BE2C (cell line): ENCODE measurements around the gene NDUFB5. TPM values are rescaled to one million over a fixed set of nuclear protein-coding genes. Genes with fewer than 3 reads are reported as not detected.
A peak's percentile ranks its signal among the peaks of the same experiment; 100 is the strongest.

Experiments
- DNase-seq: peaks from one replicate; pipeline ENCODE4 v3.0.0-alpha.2; 2020
- H3K27me3 ChIP-seq: fragments of 250-450 bp; sonication (Bioruptor Pico); 2 replicates; pipeline ENCODE4 v1.5.1; 2020; ENCODE audit warnings: mild to moderate bottlenecking
- H3K36me3 ChIP-seq: fragments of 250-450 bp; sonication (Bioruptor Pico); 2 replicates; pipeline ENCODE4 v1.5.1; 2020; ENCODE audit warnings: mild to moderate bottlenecking
- H3K4me1 ChIP-seq: fragments of 250-450 bp; sonication (Bioruptor Pico); 2 replicates; pipeline ENCODE4 v1.5.1; 2020
- H3K4me3 ChIP-seq: 2 replicates; pipeline ENCODE4 v1.5.1; 2011; ENCODE audit warnings: low read depth, low read length
- H3K9me3 ChIP-seq: fragments of 250-450 bp; sonication (Bioruptor Pico); 2 replicates; pipeline ENCODE4 v1.5.1; 2020
- CTCF ChIP-seq: IDR thresholded peaks from 2 replicates; pipeline ENCODE4 v1.5.1; 2012; ENCODE audit warnings: mild to moderate bottlenecking, low read depth, low read length
- polyA plus RNA-seq: library from polyadenylated mRNA; unstranded; fragments of >200 nt; gene quantifications from one replicate; pipeline ENCODE4 v1.2.1, GENCODE V29; 2012; ENCODE audit warnings: low read depth, missing spikeins; ENCODE audit not compliant: insufficient read length, insufficient read depth

NDUFB5 gene
- 174 TPM for polyA plus RNA-seq

- no peaks in the 10 kb centered on the region for H3K4me1 ChIP-seq
- no peaks in the 10 kb centered on the region for H3K27me3 ChIP-seq
- H3K9me3 ChIP-seq, result no peaks in the 10 kb centered on the region
- DNase-seq, result peak; percentile 90
- peak within 1 kb of the TSS; percentile 67 for H3K4me3 ChIP-seq
- H3K36me3 ChIP-seq, result peaks cover 34% of the 10 kb centered on the region
- TF ChIP-seq CTCF, result no peak
These were observed at the start of gene NDUFB5, which contains the start of gene MRPL47 for GRCh38 chr3:179604321-179605078. Gene NDUFB5, plus strand, starts transcription at chr3:179604794. Its CDS starts 22 bp downstream, at chr3:179604816. Gene MRPL47, minus strand, starts transcription at chr3:179604638. Its CDS starts 14 bp downstream, at chr3:179604624.

- peak; percentile 73 for DNase-seq
- peak; percentile 90 for TF ChIP-seq CTCF
- Histone ChIP-seq H3K27me3 (no peaks in the 10 kb centered on the region), H3K9me3 (no peaks in the 10 kb centered on the region; the same call in 1 of the 2 replicates), H3K4me3 (no peak overlapping the region), H3K4me1 (no peaks in the 10 kb centered on the region), H3K36me3 (no peaks in the 10 kb centered on the region)
These were observed 45.7 kb upstream of the NDUFB5 start for GRCh38 chr3:179558742-179559364.

GRCh38 chr3:179560791-179561190, 43.8 kb upstream of the NDUFB5 start:
- no peak for DNase-seq
- Histone ChIP-seq H3K27me3 (no peaks in the 10 kb centered on the region), H3K9me3 (no peaks in the 10 kb centered on the region; the same call in 1 of the 2 replicates), H3K4me1 (no peaks in the 10 kb centered on the region), H3K4me3 (no peak overlapping the region), H3K36me3 (no peaks in the 10 kb centered on the region)
- TF ChIP-seq CTCF, result no peak

- no peaks in the 10 kb centered on the region for H3K36me3 ChIP-seq
These were observed 41.9 kb upstream of the NDUFB5 start, which contains the start of gene ACTL6A for GRCh38 chr3:179562591-179563270. Gene ACTL6A, plus strand, starts transcription at chr3:179562926. Its CDS starts 167 bp downstream, at chr3:179563093.

GRCh38 chr3:179563271-179563783, 41.3 kb upstream of the NDUFB5 start:
- no peaks in the 10 kb centered on the region for H3K4me1 ChIP-seq
- H3K36me3 ChIP-seq, result no peaks in the 10 kb centered on the region
- peak; percentile 77 for DNase-seq
- peak overlapping the region; percentile 87 for H3K4me3 ChIP-seq
- TF ChIP-seq CTCF, result peak; percentile 40
- no peaks in the 10 kb centered on the region; the same call in 1 of the 2 replicates for H3K9me3 ChIP-seq
- H3K27me3 ChIP-seq, result no peaks in the 10 kb centered on the region

More at GRCh38 chr3:179562591-179563270, 41.9 kb upstream of the NDUFB5 start, which contains the start of gene ACTL6A:
- H3K27me3 ChIP-seq, result no peaks in the 10 kb centered on the region
- DNase-seq, result peak; percentile 100
- peak within 1 kb of the TSS; percentile 87 for H3K4me3 ChIP-seq
- no peaks in the 10 kb centered on the region for H3K4me1 ChIP-seq
- H3K9me3 ChIP-seq, result no peaks in the 10 kb centered on the region; the same call in 1 of the 2 replicates
- TF ChIP-seq CTCF, result no peak
